Right atrium auricular region (tissue), 2 donors: ENCODE results near the gene STK38L. TPM values are rescaled to one million over a fixed set of nuclear protein-coding genes. Genes with fewer than 3 reads are reported as not detected.

Source experiments
- DNase-seq: peaks from one replicate; pipeline ENCODE4 v3.0.0-alpha.2; 2019; ENCODE audit warnings: low spot score
- H3K27ac ChIP-seq, 2 donors: fragments of 200-600 bp; sonication (generic); 1 replicate in 1 of 2; 2 replicates in 1 of 2; pipeline ENCODE4 v1.5.1; 2016 to 2019
- H3K27me3 ChIP-seq, 2 donors: fragments of 200-600 bp; sonication (generic); one replicate each; pipeline versions ENCODE4 v1.5.1 to v1.6.0; 2017 to 2019
- H3K36me3 ChIP-seq: fragments of 200-600 bp; sonication (generic); one replicate; pipeline ENCODE4 v1.5.1; 2016
- H3K4me1 ChIP-seq, 2 donors: fragments of 200-600 bp; sonication (generic); one replicate each; pipeline versions ENCODE4 v1.5.1 to v1.6.0; 2017 to 2019
- H3K4me3 ChIP-seq, 2 donors: fragments of 200-600 bp; sonication (generic); 1 replicate in 1 of 2; 2 replicates in 1 of 2; pipeline ENCODE4 v1.5.1; 2017 to 2019; ENCODE audit warnings: mild to moderate bottlenecking in 1 of 2, moderate library complexity in 1 of 2
- H3K9me3 ChIP-seq, 2 donors: fragments of 200-600 bp; sonication (generic); one replicate each; pipeline ENCODE4 v1.5.1; 2019
- CTCF ChIP-seq, 2 donors: fragments of 200-600 bp; sonication (generic); IDR thresholded peaks; one replicate each; pipeline ENCODE4 v1.5.1; 2019; ENCODE audit warnings: antibody characterized with exemption in 2 of 2
- total RNA-seq, 2 donors: library from RNA; depleted of rRNA; stranded (reverse); fragments of >200 nt; gene quantifications; one replicate each; pipeline ENCODE4 v1.1.0, GENCODE V29; 2016

Gene STK38L
- total RNA-seq, 2 donors from 2014 or later = 65.9 to 93.2 TPM

GRCh38 chr12:27299102-27299501, 55.0 kb downstream of the STK38L start:
- no peak overlapping the region for H3K27ac ChIP-seq
- peaks cover 0 to 52% of the 10 kb centered on the region in 2 donors for H3K4me1 ChIP-seq
- peaks cover 50% of the 10 kb centered on the region for H3K36me3 ChIP-seq
- TF ChIP-seq CTCF (IDR thresholded peaks at IDR 0.05) = no peak
- no peak overlapping the region for H3K4me3 ChIP-seq
- DNase-seq = no peak
- H3K27me3 ChIP-seq = no peaks in the 10 kb centered on the region
- no peaks in the 10 kb centered on the region for H3K9me3 ChIP-seq

DNA sequence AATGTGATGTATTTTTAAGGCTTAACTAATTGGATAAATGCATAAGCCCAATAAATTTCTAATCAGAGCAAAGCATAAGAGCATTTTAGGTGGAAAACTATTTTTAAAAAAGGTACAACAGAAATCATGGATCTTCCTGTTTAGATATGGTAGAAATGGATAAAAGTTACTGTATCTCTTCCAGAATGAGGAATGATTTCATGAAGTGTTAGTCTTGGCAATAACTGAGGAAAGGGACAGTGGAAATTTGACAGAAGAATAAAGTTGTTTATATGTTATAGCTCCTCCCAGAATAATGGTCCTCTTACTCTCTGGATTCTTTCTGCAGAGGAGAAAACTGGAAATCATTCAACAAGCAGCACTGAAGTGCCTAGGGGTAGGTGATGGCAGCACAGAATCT, 56.1 kb downstream of the STK38L start:
- H3K9me3 ChIP-seq = no peaks in the 10 kb centered on the region
- no peak for DNase-seq
- H3K36me3 ChIP-seq = peaks cover 50% of the 10 kb centered on the region
- no peak overlapping the region for H3K27ac ChIP-seq
- H3K27me3 ChIP-seq = no peaks in the 10 kb centered on the region
- peaks cover 0 to 43% of the 10 kb centered on the region in 2 donors for H3K4me1 ChIP-seq
- no peak for TF ChIP-seq CTCF (IDR thresholded peaks at IDR 0.05)
- no peak overlapping the region for H3K4me3 ChIP-seq

GRCh38 chr12:27303139-27304111, 59.3 kb downstream of the STK38L start:
- H3K36me3 ChIP-seq = peaks cover 42% of the 10 kb centered on the region
- no peaks in the 10 kb centered on the region for H3K9me3 ChIP-seq
- H3K4me1 ChIP-seq = peaks cover 0 to 13% of the 10 kb centered on the region in 2 donors
- no peak overlapping the region for H3K4me3 ChIP-seq
- H3K27ac ChIP-seq = no peak overlapping the region
- no peak for DNase-seq
- no peaks in the 10 kb centered on the region for H3K27me3 ChIP-seq
- TF ChIP-seq CTCF (IDR thresholded peaks at IDR 0.05) = no peak

DNA sequence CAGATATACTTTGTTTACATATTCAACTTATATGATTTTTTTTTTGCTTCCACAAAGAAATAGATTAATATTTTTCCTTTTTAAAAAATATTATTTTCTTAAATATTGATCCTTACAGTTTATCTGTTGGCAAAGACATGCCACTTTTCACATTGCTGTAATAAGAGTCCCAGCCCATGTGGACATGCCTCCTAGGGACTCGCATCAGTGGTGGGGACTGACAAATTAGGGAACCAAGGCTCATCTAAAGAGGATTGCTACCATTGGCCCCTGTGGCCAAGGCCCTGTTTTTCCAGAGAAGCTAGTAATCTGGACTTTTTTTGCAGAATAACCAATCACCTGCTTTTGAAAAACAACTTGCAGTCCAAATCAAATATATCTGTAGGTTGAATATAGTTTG, 60.8 kb downstream of the STK38L start:
- TF ChIP-seq CTCF (IDR thresholded peaks at IDR 0.05) = no peak
- peaks cover 0 to 8% of the 10 kb centered on the region in 2 donors for H3K4me1 ChIP-seq
- H3K27ac ChIP-seq = peak overlapping the region in 1 of 2 donors; percentile 41
- no peaks in the 10 kb centered on the region for H3K9me3 ChIP-seq
- peaks cover 47% of the 10 kb centered on the region for H3K36me3 ChIP-seq
- DNase-seq = no peak
- no peak overlapping the region for H3K4me3 ChIP-seq
- no peaks in the 10 kb centered on the region for H3K27me3 ChIP-seq

DNA sequence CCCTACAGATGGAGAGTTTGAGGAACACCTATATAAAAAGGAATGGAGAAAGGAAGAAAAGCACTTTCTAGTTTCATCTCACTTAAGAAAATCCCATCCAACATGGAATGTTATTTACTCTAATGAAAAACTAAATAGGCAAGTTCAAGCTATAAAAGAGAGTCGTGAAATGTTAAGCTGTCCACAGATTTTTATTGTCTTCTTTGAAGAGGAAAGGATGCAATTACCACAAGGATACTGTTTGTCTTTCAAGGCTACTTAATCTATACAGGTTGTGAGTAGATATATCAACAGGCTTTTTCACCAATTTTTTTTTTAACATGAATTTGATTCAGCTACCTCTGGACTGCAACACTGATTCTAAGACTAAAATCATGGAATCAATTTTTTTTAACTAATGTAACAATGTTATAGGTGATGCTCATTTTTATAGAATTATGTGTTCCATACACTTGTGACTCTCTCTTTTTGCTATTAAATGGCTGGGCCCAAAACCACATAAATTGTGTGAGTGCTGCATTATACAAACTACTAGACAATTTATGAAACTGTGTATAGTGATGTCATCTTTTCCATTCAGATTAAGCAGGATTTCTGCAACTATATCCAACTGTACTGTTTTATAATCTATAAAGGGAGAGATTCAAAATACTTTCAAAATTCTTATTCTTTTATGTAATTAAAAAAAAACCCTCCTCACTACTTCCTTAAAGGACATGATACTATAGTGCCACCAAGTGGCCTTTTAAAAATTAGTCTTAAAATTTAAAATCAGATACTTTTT, 61.8 kb downstream of the STK38L start:
- Histone ChIP-seq H3K36me3 (peaks cover 50% of the 10 kb centered on the region), H3K27ac (peak overlapping the region; percentile 15 to 41), H3K9me3 (no peaks in the 10 kb centered on the region), H3K27me3 (no peaks in the 10 kb centered on the region), H3K4me1 (peaks cover 0 to 8% of the 10 kb centered on the region in 2 donors), H3K4me3 (no peak overlapping the region)
- no peak for DNase-seq
- peak; percentile 51 to 74 for TF ChIP-seq CTCF (IDR thresholded peaks at IDR 0.05)
